Coronary artery (tissue), 2 donors: ENCODE measurements around the gene RPS6KA2.
"Not testable (repeated sequence)": the region's sequence is repeated elsewhere in the genome, so short reads cannot be mapped to it uniquely, and the experiment has no call there.

Experiments
- DNase-seq: peaks from one replicate; pipeline ENCODE4 v3.0.0-alpha.2; 2017; ENCODE audit warnings: low spot score
- H3K27ac ChIP-seq, 2 donors: fragments of 200-600 bp; sonication (generic); one replicate each; pipeline ENCODE4 v1.5.1; 2016 to 2019
- H3K4me3 ChIP-seq: fragments of 200-600 bp; sonication (generic); 2 replicates; pipeline ENCODE4 v1.5.1; 2016; ENCODE audit warnings: mild to moderate bottlenecking, moderate library complexity
- TF ChIP-seq, protein P1 (sequence below): fragments of 200-600 bp; sonication (generic); IDR thresholded peaks from one replicate; pipeline ENCODE4 v1.5.1; 2019; ENCODE audit warnings: antibody characterized with exemption

The RPS6KA2 gene

DNA sequence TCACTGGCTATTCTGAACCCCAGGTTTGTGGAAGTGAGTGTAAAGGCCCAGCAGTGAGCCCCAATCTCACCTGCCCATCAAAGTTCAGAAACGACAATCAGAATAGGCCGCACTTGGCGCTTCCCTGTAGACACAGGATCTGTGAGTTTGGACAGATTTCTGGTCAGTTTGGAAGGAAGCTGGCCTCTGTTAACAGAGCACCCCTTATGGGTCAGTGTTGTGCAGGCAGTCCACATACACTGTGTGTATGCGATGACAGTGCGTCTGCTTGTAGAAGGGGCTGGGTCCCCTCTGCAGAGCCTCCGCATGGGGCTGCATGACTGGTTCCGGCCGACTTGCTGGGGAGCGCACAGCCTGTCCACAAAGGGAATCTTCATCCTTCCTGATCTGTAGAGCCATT is 240.9 kb downstream of the RPS6KA2 start:
- no peak for DNase-seq
- TF ChIP-seq, protein P1, sequence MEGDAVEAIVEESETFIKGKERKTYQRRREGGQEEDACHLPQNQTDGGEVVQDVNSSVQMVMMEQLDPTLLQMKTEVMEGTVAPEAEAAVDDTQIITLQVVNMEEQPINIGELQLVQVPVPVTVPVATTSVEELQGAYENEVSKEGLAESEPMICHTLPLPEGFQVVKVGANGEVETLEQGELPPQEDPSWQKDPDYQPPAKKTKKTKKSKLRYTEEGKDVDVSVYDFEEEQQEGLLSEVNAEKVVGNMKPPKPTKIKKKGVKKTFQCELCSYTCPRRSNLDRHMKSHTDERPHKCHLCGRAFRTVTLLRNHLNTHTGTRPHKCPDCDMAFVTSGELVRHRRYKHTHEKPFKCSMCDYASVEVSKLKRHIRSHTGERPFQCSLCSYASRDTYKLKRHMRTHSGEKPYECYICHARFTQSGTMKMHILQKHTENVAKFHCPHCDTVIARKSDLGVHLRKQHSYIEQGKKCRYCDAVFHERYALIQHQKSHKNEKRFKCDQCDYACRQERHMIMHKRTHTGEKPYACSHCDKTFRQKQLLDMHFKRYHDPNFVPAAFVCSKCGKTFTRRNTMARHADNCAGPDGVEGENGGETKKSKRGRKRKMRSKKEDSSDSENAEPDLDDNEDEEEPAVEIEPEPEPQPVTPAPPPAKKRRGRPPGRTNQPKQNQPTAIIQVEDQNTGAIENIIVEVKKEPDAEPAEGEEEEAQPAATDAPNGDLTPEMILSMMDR, result no peak
- no peak overlapping the region for H3K27ac ChIP-seq

DNA sequence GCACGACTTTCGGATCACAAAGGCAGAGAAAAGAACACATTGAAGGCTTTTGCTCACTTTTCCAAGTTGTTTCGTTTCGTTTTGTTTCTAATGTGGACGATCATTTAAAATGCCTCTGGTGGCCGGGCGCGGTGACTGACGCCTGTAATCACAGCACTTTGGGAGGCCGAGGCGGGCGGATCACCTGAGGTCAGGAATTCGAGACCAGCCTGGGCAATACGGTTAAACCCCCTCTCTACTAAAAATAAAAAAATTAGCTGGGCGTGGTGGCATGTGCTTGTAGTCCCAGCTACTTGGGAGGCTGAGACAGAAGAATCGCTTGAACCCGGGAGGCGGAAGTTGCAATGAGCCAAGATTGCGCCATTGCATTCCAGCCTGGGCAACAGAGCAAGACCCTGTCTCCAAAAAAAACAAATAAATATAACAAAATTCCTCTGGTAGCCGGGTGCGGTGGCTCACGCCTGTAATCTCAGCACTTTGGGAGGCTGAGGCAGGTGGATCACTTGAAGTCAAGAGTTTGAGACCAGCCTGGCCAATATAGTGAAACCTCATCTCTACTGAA is 243.2 kb downstream of the RPS6KA2 start:
- not testable (repeated sequence) for DNase-seq
- peak overlapping the region; percentile 92 to 94 for H3K27ac ChIP-seq

More for the DNA sequence above, 240.9 kb downstream of the RPS6KA2 start:
- no peak overlapping the region for H3K4me3 ChIP-seq

DNA sequence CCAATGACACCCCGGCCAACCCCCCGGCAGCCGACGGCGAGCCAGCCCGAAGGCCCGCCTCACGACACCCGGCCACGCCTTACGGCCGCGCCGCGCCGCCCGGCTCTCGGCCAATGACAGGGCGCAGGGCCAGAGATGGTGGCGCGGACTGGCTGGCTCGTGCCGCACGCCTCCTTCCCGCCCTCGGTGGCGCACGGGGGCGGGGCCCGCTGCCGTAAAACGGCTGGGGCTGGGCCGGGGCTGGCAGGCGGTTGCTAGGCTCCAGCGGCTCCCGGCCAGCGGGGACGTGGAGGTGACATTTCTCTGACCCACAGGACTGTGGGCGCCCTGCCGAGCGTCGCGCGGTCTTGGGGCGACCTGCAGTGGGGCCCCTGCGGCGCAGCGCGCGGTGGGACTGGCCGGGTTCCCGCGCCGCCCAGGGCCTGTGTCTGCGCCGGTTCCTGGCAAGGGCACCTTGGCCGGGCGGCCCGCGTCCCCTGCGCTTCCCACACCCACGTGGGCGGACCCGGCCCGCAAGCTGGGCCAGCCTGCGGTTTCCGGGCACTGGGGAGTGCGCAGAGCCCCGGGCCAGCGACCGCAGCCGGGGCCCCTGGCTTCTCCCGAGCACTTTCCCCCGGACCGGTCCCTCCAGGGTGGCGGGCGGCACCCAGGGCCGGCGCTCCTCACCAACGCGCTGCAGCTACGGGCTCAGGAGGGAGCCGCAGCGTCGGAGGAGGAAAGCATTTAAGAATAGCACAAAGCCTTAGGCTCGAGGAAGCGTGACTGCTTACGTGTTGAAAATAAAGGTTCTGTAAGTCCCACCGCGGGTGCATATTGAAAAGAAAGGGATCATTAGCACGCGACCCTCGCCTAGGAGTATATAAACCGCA is 243.9 kb downstream of the RPS6KA2 start, which contains the start of gene MPC1:
Gene MPC1, minus strand, starts transcription at position 8 of the 869 bp plus-strand sequence. CDS start 64 bp downstream, outside the sequence.
- DNase-seq, result peak; percentile 98
- peak within 1 kb of the TSS; percentile 87 for H3K4me3 ChIP-seq
- H3K27ac ChIP-seq, result peak within 1 kb of the TSS; percentile 92 to 94
- TF ChIP-seq, protein P1, result no peak

More for the DNA sequence above, 243.2 kb downstream of the RPS6KA2 start:
- peak overlapping the region; percentile 87 for H3K4me3 ChIP-seq

GRCh38 chr6:166382500-166382932 is 244.5 kb downstream of the RPS6KA2 start:
- peak overlapping the region; percentile 92 to 94 for H3K27ac ChIP-seq
- TF ChIP-seq, protein P1, result no peak
- no peak for DNase-seq

DNA sequence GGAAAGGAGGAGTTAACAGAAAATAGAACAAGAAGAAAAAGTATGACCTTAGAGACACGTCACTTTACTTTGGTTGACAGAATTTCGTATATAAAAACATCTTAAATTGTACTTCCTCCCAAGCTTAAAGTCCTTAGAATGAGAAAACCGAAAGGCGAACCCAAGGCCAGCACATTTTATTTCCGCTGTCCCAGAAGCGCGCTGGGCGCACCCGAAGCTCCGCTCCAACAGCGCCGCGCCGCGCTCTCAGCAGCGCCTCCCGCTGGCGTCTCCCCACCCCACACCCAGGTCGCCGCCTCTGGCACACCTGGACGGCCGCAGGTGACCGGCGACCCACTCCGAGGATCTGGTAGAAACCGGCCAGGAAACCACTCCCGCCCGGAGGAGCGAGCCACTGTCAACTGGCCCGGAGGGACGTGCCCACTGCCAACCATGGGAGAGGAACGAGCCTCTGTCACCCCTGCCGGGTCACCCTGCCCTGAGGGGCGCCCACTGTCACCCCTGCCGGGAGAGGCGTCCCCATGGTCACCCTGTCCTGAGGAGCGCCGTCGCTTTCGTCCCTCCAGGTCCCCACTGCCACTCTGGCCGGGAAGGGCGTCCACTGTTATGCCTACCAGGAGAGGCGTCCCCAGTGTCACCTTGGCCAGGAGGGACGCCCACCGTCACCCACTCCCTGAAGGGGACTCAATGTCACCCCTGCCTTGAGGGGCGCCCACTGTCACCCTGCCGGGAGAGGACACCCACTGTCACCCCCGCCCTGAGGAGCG is 245.1 kb downstream of the RPS6KA2 start:
- Histone ChIP-seq H3K4me3 (peak overlapping the region; percentile 87), H3K27ac (peak overlapping the region; percentile 92 to 94)
- DNase-seq, result no peak
- TF ChIP-seq, protein P1, result peak; percentile 81

More at GRCh38 chr6:166382500-166382932, 244.5 kb downstream of the RPS6KA2 start:
- H3K4me3 ChIP-seq, result peak overlapping the region; percentile 87

GRCh38 chr6:166381381-166381732 is 245.7 kb downstream of the RPS6KA2 start:
- Histone ChIP-seq H3K4me3 (peak overlapping the region; percentile 87), H3K27ac (peak overlapping the region; percentile 92 to 94)
- TF ChIP-seq, protein P1, result no peak
- no peak for DNase-seq

DNA sequence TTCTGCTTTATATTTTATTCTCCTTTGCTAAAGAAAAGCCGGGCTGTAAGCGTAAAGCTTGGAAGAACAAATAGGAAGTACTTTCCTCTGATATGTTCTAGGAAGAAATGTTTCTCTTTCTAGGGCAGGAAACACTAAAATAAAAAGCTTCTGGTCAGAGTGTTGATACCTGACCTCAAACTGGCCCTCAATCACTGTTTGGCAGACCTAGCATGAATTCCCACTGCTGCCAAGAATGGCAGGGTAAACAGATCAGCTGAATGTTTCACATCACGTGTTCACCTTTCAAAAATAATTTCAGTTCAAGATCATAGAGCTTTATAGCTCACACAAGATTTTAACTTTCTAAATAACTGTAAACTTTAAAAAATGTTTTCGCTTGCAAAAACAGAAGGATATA is 247.3 kb downstream of the RPS6KA2 start:
- TF ChIP-seq, protein P1, result no peak
- Histone ChIP-seq H3K4me3 (no peak overlapping the region), H3K27ac (peak overlapping the region in 1 of 2 donors; percentile 52)
- DNase-seq, result no peak
